Measurements from ENCODE around the gene ABHD13. TPM values are rescaled to one million over a fixed set of nuclear protein-coding genes. Genes with fewer than 3 reads are reported as not detected.

Gene ABHD13
- total RNA-seq, 4 donors from 2014 or later: 9.0 to 15.3 (median 11.3) TPM

- ATAC-seq (ENCODE audit: low FRiP score): peak; percentile 27
- TF ChIP-seq, protein P1, sequence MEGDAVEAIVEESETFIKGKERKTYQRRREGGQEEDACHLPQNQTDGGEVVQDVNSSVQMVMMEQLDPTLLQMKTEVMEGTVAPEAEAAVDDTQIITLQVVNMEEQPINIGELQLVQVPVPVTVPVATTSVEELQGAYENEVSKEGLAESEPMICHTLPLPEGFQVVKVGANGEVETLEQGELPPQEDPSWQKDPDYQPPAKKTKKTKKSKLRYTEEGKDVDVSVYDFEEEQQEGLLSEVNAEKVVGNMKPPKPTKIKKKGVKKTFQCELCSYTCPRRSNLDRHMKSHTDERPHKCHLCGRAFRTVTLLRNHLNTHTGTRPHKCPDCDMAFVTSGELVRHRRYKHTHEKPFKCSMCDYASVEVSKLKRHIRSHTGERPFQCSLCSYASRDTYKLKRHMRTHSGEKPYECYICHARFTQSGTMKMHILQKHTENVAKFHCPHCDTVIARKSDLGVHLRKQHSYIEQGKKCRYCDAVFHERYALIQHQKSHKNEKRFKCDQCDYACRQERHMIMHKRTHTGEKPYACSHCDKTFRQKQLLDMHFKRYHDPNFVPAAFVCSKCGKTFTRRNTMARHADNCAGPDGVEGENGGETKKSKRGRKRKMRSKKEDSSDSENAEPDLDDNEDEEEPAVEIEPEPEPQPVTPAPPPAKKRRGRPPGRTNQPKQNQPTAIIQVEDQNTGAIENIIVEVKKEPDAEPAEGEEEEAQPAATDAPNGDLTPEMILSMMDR (IDR thresholded peaks at IDR 0.05): no peak
- no peak for DNase-seq (ENCODE audit: low spot score)
These were observed 52.2 kb downstream of the ABHD13 start for GRCh38 chr13:108270442-108270841.

DNA sequence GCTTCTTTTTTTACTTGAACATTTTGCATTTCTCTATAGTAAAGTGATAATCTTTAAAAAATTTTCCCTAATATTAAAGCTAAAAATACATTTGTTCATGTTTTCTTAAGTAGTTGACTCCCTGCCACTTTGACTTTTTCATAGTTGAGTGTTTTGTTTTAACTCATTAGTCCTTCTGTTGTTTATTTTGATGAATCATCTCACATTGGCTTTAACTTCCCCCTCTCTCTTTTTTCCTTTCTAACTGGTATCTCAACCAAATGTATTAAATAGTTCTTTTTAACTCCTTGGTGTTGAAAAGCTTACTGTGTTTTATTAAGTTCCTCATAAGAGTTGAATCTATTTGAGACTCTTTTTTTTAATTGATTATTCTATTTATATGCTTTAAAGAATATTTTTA lies 54.1 kb downstream of the ABHD13 start:
- ATAC-seq (ENCODE audit: low FRiP score): no peak
- TF ChIP-seq, protein P1 (IDR thresholded peaks at IDR 0.05): no peak
- no peak for DNase-seq (ENCODE audit: low spot score)

DNA sequence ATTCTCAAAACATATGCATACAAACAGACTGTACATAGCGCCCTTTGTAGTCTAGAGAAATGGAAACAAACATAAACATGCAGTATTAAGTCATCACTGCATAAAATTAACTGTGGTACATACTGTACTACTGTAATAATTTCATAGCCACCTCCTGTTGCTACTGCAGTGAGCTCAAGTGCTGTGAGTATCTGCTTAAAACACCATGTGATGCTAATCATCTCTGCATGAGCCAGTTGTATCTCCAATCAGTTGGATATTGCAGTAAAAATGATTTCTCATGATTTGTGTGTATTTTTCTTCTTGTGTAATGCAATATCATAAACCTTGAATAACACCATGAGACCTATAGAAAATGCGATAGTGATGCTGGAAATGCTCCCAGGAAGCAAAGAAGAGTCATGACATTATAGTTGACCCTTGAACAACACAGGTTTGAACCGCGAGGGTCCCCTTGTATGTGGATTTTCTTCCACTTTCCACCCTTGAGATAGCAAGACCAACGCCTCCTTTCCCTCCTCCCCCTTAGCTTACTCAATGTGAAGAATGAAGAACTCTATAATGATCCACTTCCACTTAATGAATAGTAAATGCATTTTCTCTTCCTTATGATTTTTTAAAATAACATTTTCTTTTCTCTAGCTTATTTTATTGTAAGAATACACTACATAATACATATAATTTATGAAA lies 55.4 kb downstream of the ABHD13 start:
- TF ChIP-seq, protein P1 (IDR thresholded peaks at IDR 0.05): no peak
- DNase-seq (ENCODE audit: low spot score): no peak
- no peak for ATAC-seq (ENCODE audit: low FRiP score)

DNA sequence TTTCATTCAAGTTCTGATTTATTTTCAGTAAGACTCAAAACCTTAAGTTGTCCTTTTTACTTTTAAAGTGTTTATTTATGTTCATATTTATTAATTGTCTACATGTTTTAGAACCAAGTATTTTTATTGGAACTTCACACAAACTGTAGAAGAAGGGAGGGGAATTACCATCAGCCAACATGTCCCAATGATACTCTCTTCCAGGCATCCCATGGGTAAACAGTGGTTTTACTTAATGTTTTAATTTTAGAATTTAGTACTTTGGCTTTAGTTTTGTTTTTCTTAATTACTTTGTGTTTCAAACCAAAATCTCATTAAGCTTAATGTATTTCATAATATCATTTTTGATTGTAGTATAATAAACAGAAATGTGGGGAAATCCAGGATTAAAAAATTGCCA lies 56.5 kb downstream of the ABHD13 start:
- TF ChIP-seq, protein P1 (IDR thresholded peaks at IDR 0.05): no peak
- ATAC-seq (ENCODE audit: low FRiP score): no peak
- no peak for DNase-seq (ENCODE audit: low spot score)

GRCh38 chr13:108276060-108276459 lies 57.9 kb downstream of the ABHD13 start:
- TF ChIP-seq, protein P1 (IDR thresholded peaks at IDR 0.05): no peak
- no peak for DNase-seq (ENCODE audit: low spot score)
- ATAC-seq (ENCODE audit: low FRiP score): peak; percentile 89

- ATAC-seq (ENCODE audit: low FRiP score) (no peak), DNase-seq (ENCODE audit: low spot score) (no peak)
- TF ChIP-seq, protein P1 (IDR thresholded peaks at IDR 0.05): no peak
These were observed 60.3 kb downstream of the ABHD13 start for GRCh38 chr13:108278466-108278865.

- DNase-seq (ENCODE audit: low spot score) (no peak), ATAC-seq (ENCODE audit: low FRiP score) (peak; percentile 49)
- TF ChIP-seq, protein P1 (IDR thresholded peaks at IDR 0.05): no peak
These were observed 63.7 kb downstream of the ABHD13 start for GRCh38 chr13:108281901-108282300.
